Activated T-cell treated with anti-CD3 and anti-CD28 coated beads for 48 hours (primary cell): ENCODE results near the gene ADORA2A.
A peak's percentile ranks its signal among the peaks of the same experiment; 100 is the strongest.

Experiments used
- DNase-seq: peaks from one replicate; pipeline ENCODE4 v3.0.0-alpha.2; 2020; ENCODE audit warnings: low read depth

ADORA2A gene

GRCh38 chr22:24427500-24428164 lies at the start of gene ADORA2A:
TSS of gene ADORA2A (plus strand) at chr22:24427599. CDS start at chr22:24433405, 5,806 bp downstream.
- peak; percentile 73 for DNase-seq

GRCh38 chr22:24379536-24379935 lies 47.9 kb upstream of the ADORA2A start:
- no peak for DNase-seq

GRCh38 chr22:24380220-24380904 lies 47.0 kb upstream of the ADORA2A start:
- DNase-seq = no peak

GRCh38 chr22:24380905-24381230 lies 46.5 kb upstream of the ADORA2A start:
- no peak for DNase-seq

- DNase-seq = no peak
Observed at GRCh38 chr22:24383061-24383460, 44.3 kb upstream of the ADORA2A start.

GRCh38 chr22:24384131-24384530 lies 43.3 kb upstream of the ADORA2A start:
- no peak for DNase-seq

GRCh38 chr22:24386937-24387471 lies 40.4 kb upstream of the ADORA2A start:
- DNase-seq = no peak

- no peak for DNase-seq
Observed at GRCh38 chr22:24389680-24390079, 37.7 kb upstream of the ADORA2A start.

- DNase-seq = no peak
Observed at GRCh38 chr22:24390156-24390555, 37.2 kb upstream of the ADORA2A start.

GRCh38 chr22:24390576-24390975 lies 36.8 kb upstream of the ADORA2A start:
- no peak for DNase-seq

- no peak for DNase-seq
Observed at GRCh38 chr22:24391836-24392217, 35.6 kb upstream of the ADORA2A start.

GRCh38 chr22:24392218-24392931 lies 35.0 kb upstream of the ADORA2A start:
- DNase-seq = no peak

- DNase-seq = no peak
Observed at GRCh38 chr22:24393012-24393559, 34.3 kb upstream of the ADORA2A start.

GRCh38 chr22:24393848-24394247 lies 33.6 kb upstream of the ADORA2A start:
- no peak for DNase-seq

GRCh38 chr22:24394254-24394653 lies 33.1 kb upstream of the ADORA2A start:
- no peak for DNase-seq

- DNase-seq = no peak
Observed at GRCh38 chr22:24398409-24398808, 29.0 kb upstream of the ADORA2A start.

- DNase-seq = no peak
Observed at GRCh38 chr22:24400034-24400725, 27.2 kb upstream of the ADORA2A start.

- DNase-seq = no peak
Observed at GRCh38 chr22:24400726-24401596, 26.4 kb upstream of the ADORA2A start.

GRCh38 chr22:24401931-24402367 lies 25.4 kb upstream of the ADORA2A start:
- DNase-seq = no peak

GRCh38 chr22:24402460-24403192 lies 24.8 kb upstream of the ADORA2A start:
- DNase-seq = no peak
